K562 (cell line): ENCODE results near the gene PRR11. TPM values are rescaled to one million over a fixed set of nuclear protein-coding genes. Genes with fewer than 3 reads are reported as not detected.
A peak's percentile ranks its signal among the peaks of the same experiment; 100 is the strongest.

Experiments used
- DIDO1 ChIP-seq: fragments of 450-650 bp; IDR thresholded peaks from 2 replicates; pipeline ENCODE4 v1.6.1; 2016; ENCODE audit warnings: low read depth, missing biosample characterization, missing genetic modification characterization
- ESRRA ChIP-seq: fragments of 450-650 bp; IDR thresholded peaks from 2 replicates; pipeline ENCODE4 v1.6.1; 2014; ENCODE audit warnings: low read depth, mild to moderate bottlenecking, moderate library complexity, borderline replicate concordance
- ETV5 ChIP-seq: sonication (generic); formaldehyde crosslinking; IDR thresholded peaks from 2 replicates; pipeline ENCODE4 v1.4.0; 2020; ENCODE audit warnings: low read depth, mild to moderate bottlenecking, missing genetic modification reagents
- MECOM ChIP-seq: fragments of 250-450 bp; sonication (Bioruptor Pico); IDR thresholded peaks from 2 replicates; pipeline ENCODE4 v1.8.0; 2022; ENCODE audit warnings: inconsistent platforms
- MYBL2 ChIP-seq, 2 experiments: fragments of 450-650 bp in 1 of 2; sonication (generic) in 1 of 2; formaldehyde crosslinking in 1 of 2; IDR thresholded peaks; 2 replicates each; pipeline versions ENCODE4 v1.6.1 to v1.8.1; 2017 to 2022; ENCODE audit warnings: borderline replicate concordance in 1 of 2, inconsistent platforms in 1 of 2, low read depth in 1 of 2, mild to moderate bottlenecking in 1 of 2, missing genetic modification reagents in 1 of 2, moderate library complexity in 1 of 2
- NCOR1 ChIP-seq: fragments of 450-650 bp; IDR thresholded peaks from 2 replicates; pipeline ENCODE4 v1.6.1; 2016; ENCODE audit warnings: mild to moderate bottlenecking, moderate library complexity
- NR2F6 ChIP-seq: fragments of 450-650 bp; formaldehyde crosslinking; IDR thresholded peaks from 2 replicates; pipeline ENCODE4 v1.4.0; 2020; ENCODE audit warnings: mild to moderate bottlenecking
- SMAD4 ChIP-seq: fragments of 250-450 bp; sonication (Bioruptor Pico); conservative IDR thresholded peaks from 2 replicates; pipeline ENCODE4 v1.8.0; 2021; ENCODE audit warnings: inconsistent platforms, mild to moderate bottlenecking, moderate library complexity
- SOX6 ChIP-seq: fragments of 450-650 bp; IDR thresholded peaks from 2 replicates; pipeline ENCODE4 v1.6.1; 2014; ENCODE audit warnings: mild to moderate bottlenecking
- STAG1 ChIP-seq: sonication (generic); formaldehyde crosslinking; IDR thresholded peaks from 2 replicates; pipeline ENCODE4 v1.5.0; 2020; ENCODE audit warnings: missing genetic modification reagents, borderline replicate concordance
- ZFP36 ChIP-seq: fragments of 150-350 bp; IDR thresholded peaks from 2 replicates; pipeline ENCODE4 v1.6.1; 2018; ENCODE audit warnings: low read length, low read depth; ENCODE audit not compliant: partially characterized antibody
- ZKSCAN3 ChIP-seq: fragments of 250-450 bp; sonication (Bioruptor Pico); IDR thresholded peaks from 2 replicates; pipeline ENCODE4 v1.4.0; 2020
- ZKSCAN8 ChIP-seq: fragments of 200-800 bp; sonication (Bioruptor generic); IDR thresholded peaks from 2 replicates; pipeline ENCODE4 v1.6.1; 2016; ENCODE audit warnings: missing genetic modification characterization, missing compliant biosample characterization
- ZNF780A ChIP-seq: fragments of 250-450 bp; sonication (Bioruptor Pico); IDR thresholded peaks from 2 replicates; pipeline ENCODE4 v1.5.0; 2021; ENCODE audit warnings: mild to moderate bottlenecking
- polyA plus RNA-seq, 8 experiments: library from polyadenylated mRNA; depleted of rRNA in 4 of 8; stranded (reverse) in 5 of 8; unstranded in 3 of 8; fragments of >200 nt; fragmentation: Nextera tagmentation in 2 of 8; fragmentation: Illumina TruSeq in 1 of 8; extraction: Ambion mirVana in 2 of 8; extraction: Trizol in 1 of 8; gene quantifications; 2 replicates each; pipeline versions ENCODE4 v1.2.1 to v1.2.3, GENCODE V29; 2011 to 2014; ENCODE audit warnings: inconsistent platforms in 1 of 8, missing spikeins in 1 of 8
- total RNA-seq, 7 experiments: library from RNA; depleted of rRNA in 6 of 7; stranded (reverse); fragments of >200 nt in 6 of 7; fragmentation: Illumina TruSeq in 2 of 7; extraction: Trizol in 2 of 7; gene quantifications; 2 replicates each; pipeline versions ENCODE4 v1.2.1 to v1.2.3, GENCODE V29; 2011 to 2021; ENCODE audit warnings: low replicate concordance in 1 of 7
- TF ChIP-seq, protein P1 (sequence below): fragments of 450-650 bp; IDR thresholded peaks from 2 replicates; pipeline ENCODE4 v1.6.1; 2017; ENCODE audit warnings: antibody characterized with exemption, mild to moderate bottlenecking
- TF ChIP-seq, protein P2 (sequence below): sonication (generic); formaldehyde crosslinking; IDR thresholded peaks from 2 replicates; pipeline ENCODE4 v1.4.0; 2020; ENCODE audit warnings: mild to moderate bottlenecking, missing genetic modification reagents
- TF ChIP-seq, protein P3 (sequence below): IDR thresholded peaks from 2 replicates; pipeline ENCODE4 v1.6.1; 2014; ENCODE audit warnings: antibody characterized with exemption
- TF ChIP-seq, protein P4 (sequence below): sonication (generic); formaldehyde crosslinking; IDR thresholded peaks from 2 replicates; pipeline ENCODE4 v1.8.0; 2023; ENCODE audit warnings: mild to moderate bottlenecking, missing genetic modification reagents

The PRR11 gene
- total and polyA plus RNA-seq, 9 of the 15 experiments (the other 6 are each of a cell fraction or from before 2014, with no cell fraction given), result 13.3 to 75.2 (median 46.4) TPM

DNA sequence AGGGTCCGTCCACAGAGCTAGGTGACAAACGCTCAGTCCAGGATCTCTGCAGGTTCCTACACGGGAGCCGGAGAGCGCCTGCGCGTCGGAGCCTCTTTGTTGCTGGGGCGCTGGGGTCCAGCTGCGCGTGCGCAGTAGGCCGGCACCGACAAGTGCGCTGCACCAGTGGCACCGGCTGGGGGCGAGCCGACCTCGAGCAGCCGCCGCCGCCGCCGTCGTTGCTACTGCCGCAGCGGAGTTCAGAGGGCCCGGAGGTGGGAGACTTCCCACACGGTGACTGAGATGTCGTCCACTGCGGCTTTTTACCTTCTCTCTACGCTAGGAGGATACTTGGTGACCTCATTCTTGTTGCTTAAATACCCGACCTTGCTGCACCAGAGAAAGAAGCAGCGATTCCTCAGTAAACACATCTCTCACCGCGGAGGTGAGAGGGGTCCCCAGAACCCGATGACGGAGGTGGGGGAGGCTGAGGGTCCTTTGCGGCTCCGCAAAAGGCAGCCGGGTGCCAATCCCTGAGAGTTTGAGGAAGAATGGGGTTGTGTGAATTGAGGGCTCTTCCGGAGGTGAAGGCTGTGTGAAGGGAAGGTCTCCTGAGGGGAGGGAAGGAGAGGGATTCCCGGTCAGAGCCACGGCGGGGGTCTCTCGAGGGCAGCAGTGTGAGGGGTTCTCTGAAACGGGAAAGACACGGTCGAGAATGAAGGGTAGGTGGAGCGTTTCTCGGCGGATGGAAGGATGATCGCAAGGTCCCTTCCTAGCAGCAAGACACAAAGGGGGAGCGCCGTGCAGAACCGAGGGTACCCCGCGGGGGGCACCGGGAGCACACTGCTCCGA lies 65.0 kb downstream of the PRR11 start, which contains the start of gene GDPD1 (continued):
- TF ChIP-seq ETV5 (CRISPR knock-in tag), result 0 out of 2 replicates have a peak, but pooled peaks have one; percentile 25
- no peak for TF ChIP-seq MECOM (CRISPR knock-in tag)
- TF ChIP-seq ESRRA, result peak; percentile 56; the same call in 1 of the 2 replicates
- TF ChIP-seq ZKSCAN8, result no peak
- peak; percentile 23; the same call in 1 of the 2 replicates for TF ChIP-seq STAG1 (CRISPR knock-in tag)
- TF ChIP-seq SOX6, result peak; percentile 67
- no peak for TF ChIP-seq NR2F6 (CRISPR knock-in tag)
- 0 out of 2 replicates have a peak, but pooled peaks have one; percentile 29 for TF ChIP-seq DIDO1 (tag)
- TF ChIP-seq, protein P1, sequence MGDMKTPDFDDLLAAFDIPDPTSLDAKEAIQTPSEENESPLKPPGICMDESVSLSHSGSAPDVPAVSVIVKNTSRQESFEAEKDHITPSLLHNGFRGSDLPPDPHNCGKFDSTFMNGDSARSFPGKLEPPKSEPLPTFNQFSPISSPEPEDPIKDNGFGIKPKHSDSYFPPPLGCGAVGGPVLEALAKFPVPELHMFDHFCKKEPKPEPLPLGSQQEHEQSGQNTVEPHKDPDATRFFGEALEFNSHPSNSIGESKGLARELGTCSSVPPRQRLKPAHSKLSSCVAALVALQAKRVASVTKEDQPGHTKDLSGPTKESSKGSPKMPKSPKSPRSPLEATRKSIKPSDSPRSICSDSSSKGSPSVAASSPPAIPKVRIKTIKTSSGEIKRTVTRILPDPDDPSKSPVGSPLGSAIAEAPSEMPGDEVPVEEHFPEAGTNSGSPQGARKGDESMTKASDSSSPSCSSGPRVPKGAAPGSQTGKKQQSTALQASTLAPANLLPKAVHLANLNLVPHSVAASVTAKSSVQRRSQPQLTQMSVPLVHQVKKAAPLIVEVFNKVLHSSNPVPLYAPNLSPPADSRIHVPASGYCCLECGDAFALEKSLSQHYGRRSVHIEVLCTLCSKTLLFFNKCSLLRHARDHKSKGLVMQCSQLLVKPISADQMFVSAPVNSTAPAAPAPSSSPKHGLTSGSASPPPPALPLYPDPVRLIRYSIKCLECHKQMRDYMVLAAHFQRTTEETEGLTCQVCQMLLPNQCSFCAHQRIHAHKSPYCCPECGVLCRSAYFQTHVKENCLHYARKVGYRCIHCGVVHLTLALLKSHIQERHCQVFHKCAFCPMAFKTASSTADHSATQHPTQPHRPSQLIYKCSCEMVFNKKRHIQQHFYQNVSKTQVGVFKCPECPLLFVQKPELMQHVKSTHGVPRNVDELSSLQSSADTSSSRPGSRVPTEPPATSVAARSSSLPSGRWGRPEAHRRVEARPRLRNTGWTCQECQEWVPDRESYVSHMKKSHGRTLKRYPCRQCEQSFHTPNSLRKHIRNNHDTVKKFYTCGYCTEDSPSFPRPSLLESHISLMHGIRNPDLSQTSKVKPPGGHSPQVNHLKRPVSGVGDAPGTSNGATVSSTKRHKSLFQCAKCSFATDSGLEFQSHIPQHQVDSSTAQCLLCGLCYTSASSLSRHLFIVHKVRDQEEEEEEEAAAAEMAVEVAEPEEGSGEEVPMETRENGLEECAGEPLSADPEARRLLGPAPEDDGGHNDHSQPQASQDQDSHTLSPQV, result 0 out of 2 replicates have a peak, but pooled peaks have one; percentile 13
- TF ChIP-seq, protein P2, sequence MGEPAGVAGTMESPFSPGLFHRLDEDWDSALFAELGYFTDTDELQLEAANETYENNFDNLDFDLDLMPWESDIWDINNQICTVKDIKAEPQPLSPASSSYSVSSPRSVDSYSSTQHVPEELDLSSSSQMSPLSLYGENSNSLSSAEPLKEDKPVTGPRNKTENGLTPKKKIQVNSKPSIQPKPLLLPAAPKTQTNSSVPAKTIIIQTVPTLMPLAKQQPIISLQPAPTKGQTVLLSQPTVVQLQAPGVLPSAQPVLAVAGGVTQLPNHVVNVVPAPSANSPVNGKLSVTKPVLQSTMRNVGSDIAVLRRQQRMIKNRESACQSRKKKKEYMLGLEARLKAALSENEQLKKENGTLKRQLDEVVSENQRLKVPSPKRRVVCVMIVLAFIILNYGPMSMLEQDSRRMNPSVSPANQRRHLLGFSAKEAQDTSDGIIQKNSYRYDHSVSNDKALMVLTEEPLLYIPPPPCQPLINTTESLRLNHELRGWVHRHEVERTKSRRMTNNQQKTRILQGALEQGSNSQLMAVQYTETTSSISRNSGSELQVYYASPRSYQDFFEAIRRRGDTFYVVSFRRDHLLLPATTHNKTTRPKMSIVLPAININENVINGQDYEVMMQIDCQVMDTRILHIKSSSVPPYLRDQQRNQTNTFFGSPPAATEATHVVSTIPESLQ (CRISPR knock-in tag), result no peak
- TF ChIP-seq, protein P3, sequence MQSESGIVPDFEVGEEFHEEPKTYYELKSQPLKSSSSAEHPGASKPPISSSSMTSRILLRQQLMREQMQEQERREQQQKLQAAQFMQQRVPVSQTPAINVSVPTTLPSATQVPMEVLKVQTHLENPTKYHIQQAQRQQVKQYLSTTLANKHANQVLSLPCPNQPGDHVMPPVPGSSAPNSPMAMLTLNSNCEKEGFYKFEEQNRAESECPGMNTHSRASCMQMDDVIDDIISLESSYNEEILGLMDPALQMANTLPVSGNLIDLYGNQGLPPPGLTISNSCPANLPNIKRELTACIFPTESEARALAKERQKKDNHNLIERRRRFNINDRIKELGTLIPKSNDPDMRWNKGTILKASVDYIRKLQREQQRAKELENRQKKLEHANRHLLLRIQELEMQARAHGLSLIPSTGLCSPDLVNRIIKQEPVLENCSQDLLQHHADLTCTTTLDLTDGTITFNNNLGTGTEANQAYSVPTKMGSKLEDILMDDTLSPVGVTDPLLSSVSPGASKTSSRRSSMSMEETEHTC, result no peak
- no peak for TF ChIP-seq MYBL2 (IDR thresholded peaks at IDR 0.05; ENCODE audit: low read depth)
- TF ChIP-seq MYBL2 (CRISPR knock-in tag; IDR thresholded peaks at IDR 0.05; ENCODE audit: borderline replicate concordance), result no peak
- TF ChIP-seq NCOR1, result no peak
- TF ChIP-seq ZFP36, result peak; percentile 29
- TF ChIP-seq SMAD4, result peak; percentile 68
- TF ChIP-seq, protein P4, sequence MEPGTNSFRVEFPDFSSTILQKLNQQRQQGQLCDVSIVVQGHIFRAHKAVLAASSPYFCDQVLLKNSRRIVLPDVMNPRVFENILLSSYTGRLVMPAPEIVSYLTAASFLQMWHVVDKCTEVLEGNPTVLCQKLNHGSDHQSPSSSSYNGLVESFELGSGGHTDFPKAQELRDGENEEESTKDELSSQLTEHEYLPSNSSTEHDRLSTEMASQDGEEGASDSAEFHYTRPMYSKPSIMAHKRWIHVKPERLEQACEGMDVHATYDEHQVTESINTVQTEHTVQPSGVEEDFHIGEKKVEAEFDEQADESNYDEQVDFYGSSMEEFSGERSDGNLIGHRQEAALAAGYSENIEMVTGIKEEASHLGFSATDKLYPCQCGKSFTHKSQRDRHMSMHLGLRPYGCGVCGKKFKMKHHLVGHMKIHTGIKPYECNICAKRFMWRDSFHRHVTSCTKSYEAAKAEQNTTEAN (CRISPR knock-in tag), result no peak
- no peak for TF ChIP-seq ZNF780A (CRISPR knock-in tag)
- no peak for TF ChIP-seq ZKSCAN3 (CRISPR knock-in tag)
